ENCODE results near the gene SYT10. TPM values are rescaled to one million over a fixed set of nuclear protein-coding genes. Genes with fewer than 3 reads are reported as not detected.

SYT10 gene
- total RNA-seq: 1.1 and 1.2 TPM in 2 replicates
- long read RNA-seq, partial matches to known transcripts: 1 of 2 reads
- long read RNA-seq, other reads (novel, unspliced or antisense): 1 of 2 reads

- H3K4me1 Mint-ChIP-seq (ENCODE audit: low read depth): peaks cover 8% of the 10 kb centered on the region
- H3K4me3 Mint-ChIP-seq (ENCODE audit: low read depth): peak within 1 kb of the TSS; percentile 86
- H3K9me3 Mint-ChIP-seq (ENCODE audit: low read depth): no peaks in the 10 kb centered on the region
- peak within 1 kb of the TSS; percentile 65 for H3K27ac Mint-ChIP-seq
- TF ChIP-seq CTCF (IDR thresholded peaks at IDR 0.05; ENCODE audit: unreplicated experiment): peak; percentile 25
- H3K27me3 Mint-ChIP-seq: peaks cover 72% of the 10 kb centered on the region
- no peaks in the 10 kb centered on the region for H3K36me3 Mint-ChIP-seq (ENCODE audit: insufficient read depth)
- DNase-seq (ENCODE audit: low spot score, unreplicated experiment): peak; percentile 62
These were observed at the start of gene SYT10 for GRCh38 chr12:33439587-33440011. TSS of gene SYT10 (minus strand) at chr12:33439819. CDS start at chr12:33439522, 297 bp downstream.

GRCh38 chr12:33488036-33488435, 48.4 kb upstream of the SYT10 start:
- H3K27ac Mint-ChIP-seq: no peak overlapping the region
- H3K4me3 Mint-ChIP-seq (ENCODE audit: low read depth): no peak overlapping the region
- peaks cover 3% of the 10 kb centered on the region for H3K27me3 Mint-ChIP-seq
- no peak for TF ChIP-seq CTCF (IDR thresholded peaks at IDR 0.05; ENCODE audit: unreplicated experiment)
- peaks cover 11% of the 10 kb centered on the region for H3K4me1 Mint-ChIP-seq (ENCODE audit: low read depth)
- no peak for DNase-seq (ENCODE audit: low spot score, unreplicated experiment)
- peaks cover 7% of the 10 kb centered on the region for H3K9me3 Mint-ChIP-seq (ENCODE audit: low read depth)
- H3K36me3 Mint-ChIP-seq (ENCODE audit: insufficient read depth): peaks cover 1% of the 10 kb centered on the region

- no peak for TF ChIP-seq CTCF (IDR thresholded peaks at IDR 0.05; ENCODE audit: unreplicated experiment)
- DNase-seq (ENCODE audit: low spot score, unreplicated experiment): no peak
- Mint-ChIP-seq H3K27ac (no peak overlapping the region), H3K36me3 (ENCODE audit: insufficient read depth) (no peaks in the 10 kb centered on the region), H3K27me3 (peaks cover 3% of the 10 kb centered on the region), H3K4me3 (ENCODE audit: low read depth) (no peak overlapping the region), H3K4me1 (ENCODE audit: low read depth) (peaks cover 11% of the 10 kb centered on the region), H3K9me3 (ENCODE audit: low read depth) (no peaks in the 10 kb centered on the region)
These were observed 46.4 kb upstream of the SYT10 start for GRCh38 chr12:33486058-33486457.

GRCh38 chr12:33484161-33484560, 44.5 kb upstream of the SYT10 start:
- no peak for DNase-seq (ENCODE audit: low spot score, unreplicated experiment)
- Mint-ChIP-seq H3K27ac (no peak overlapping the region), H3K27me3 (peaks cover 3% of the 10 kb centered on the region), H3K36me3 (ENCODE audit: insufficient read depth) (no peaks in the 10 kb centered on the region), H3K4me1 (ENCODE audit: low read depth) (peaks cover 11% of the 10 kb centered on the region), H3K9me3 (ENCODE audit: low read depth) (peaks cover 5% of the 10 kb centered on the region), H3K4me3 (ENCODE audit: low read depth) (no peak overlapping the region)
- no peak for TF ChIP-seq CTCF (IDR thresholded peaks at IDR 0.05; ENCODE audit: unreplicated experiment)

- Mint-ChIP-seq H3K27ac (no peak overlapping the region), H3K4me3 (ENCODE audit: low read depth) (no peak overlapping the region), H3K27me3 (peaks cover 3% of the 10 kb centered on the region), H3K9me3 (ENCODE audit: low read depth) (peaks cover 11% of the 10 kb centered on the region), H3K36me3 (ENCODE audit: insufficient read depth) (no peaks in the 10 kb centered on the region), H3K4me1 (ENCODE audit: low read depth) (peaks cover 11% of the 10 kb centered on the region)
- no peak for TF ChIP-seq CTCF (IDR thresholded peaks at IDR 0.05; ENCODE audit: unreplicated experiment)
- DNase-seq (ENCODE audit: low spot score, unreplicated experiment): no peak
These were observed 40.7 kb upstream of the SYT10 start for GRCh38 chr12:33480366-33480765.
